Stimulated activated naive CD8-positive, alpha-beta T cell treated with anti-CD3 and anti-CD28 coated beads, Interleukin-15, Interleukin-2, amounts not matched to agents 100 U/mL and 50 U/mL, for 24 hours (primary cell): Measurements from ENCODE around the gene MARVELD1.

Experiments used
- ATAC-seq: fragments of 150-1000 bp; cut with Tn5 transposase; one replicate; pipeline ENCODE4 v1.10.0; 2021
- DNase-seq: peaks from one replicate; pipeline ENCODE4 v3.0.0; 2021

Gene MARVELD1

GRCh38 chr10:97721871-97722780 lies 8.6 kb downstream of the MARVELD1 start:
- DNase-seq (no peak), ATAC-seq (no peak)

GRCh38 chr10:97723001-97723400 lies 9.5 kb downstream of the MARVELD1 start:
- ATAC-seq (no peak), DNase-seq (no peak)

GRCh38 chr10:97724341-97724941 lies 10.9 kb downstream of the MARVELD1 start:
- no peak for ATAC-seq
- no peak for DNase-seq

GRCh38 chr10:97726636-97727178 lies 13.2 kb downstream of the MARVELD1 start:
- no peak for ATAC-seq
- DNase-seq, result no peak

GRCh38 chr10:97729014-97729413 lies 15.5 kb downstream of the MARVELD1 start:
- ATAC-seq, result no peak
- DNase-seq, result no peak

- peak; percentile 62 for ATAC-seq
- peak; percentile 65 for DNase-seq
Measured at GRCh38 chr10:97731346-97732051, 18.0 kb downstream of the MARVELD1 start.

- ATAC-seq (no peak), DNase-seq (no peak)
Measured at GRCh38 chr10:97732052-97732359, 18.5 kb downstream of the MARVELD1 start.

GRCh38 chr10:97733256-97733655 lies 19.7 kb downstream of the MARVELD1 start:
- ATAC-seq (no peak), DNase-seq (no peak)

GRCh38 chr10:97734021-97734420 lies 20.5 kb downstream of the MARVELD1 start:
- DNase-seq, result no peak
- no peak for ATAC-seq

- ATAC-seq (peak; percentile 10), DNase-seq (no peak)
Measured at GRCh38 chr10:97736403-97736901, 22.9 kb downstream of the MARVELD1 start.

GRCh38 chr10:97736902-97737769 lies 23.6 kb downstream of the MARVELD1 start, which contains the start of gene ZFYVE27:
Gene ZFYVE27, plus strand, starts transcription at chr10:97737128. Its CDS starts 1,350 bp downstream, at chr10:97738478.
- peak; percentile 99 for DNase-seq
- peak; percentile 85 for ATAC-seq

- ATAC-seq (peak; percentile 7), DNase-seq (no peak)
Measured at GRCh38 chr10:97737770-97738265, 24.3 kb downstream of the MARVELD1 start.

- no peak for DNase-seq
- no peak for ATAC-seq
Measured at GRCh38 chr10:97738616-97739015, 25.1 kb downstream of the MARVELD1 start.

GRCh38 chr10:97740613-97741012 lies 27.1 kb downstream of the MARVELD1 start:
- DNase-seq (no peak), ATAC-seq (no peak)

GRCh38 chr10:97743169-97743943 lies 29.8 kb downstream of the MARVELD1 start:
- ATAC-seq (no peak), DNase-seq (no peak)

- no peak for ATAC-seq
- DNase-seq, result no peak
Measured at GRCh38 chr10:97744405-97745035, 31.0 kb downstream of the MARVELD1 start.

- no peak for ATAC-seq
- DNase-seq, result no peak
Measured at GRCh38 chr10:97747573-97747972, 34.0 kb downstream of the MARVELD1 start.

- no peak for ATAC-seq
- no peak for DNase-seq
Measured at GRCh38 chr10:97748116-97748515, 34.6 kb downstream of the MARVELD1 start.

- ATAC-seq (no peak), DNase-seq (no peak)
Measured at GRCh38 chr10:97752956-97753355, 39.4 kb downstream of the MARVELD1 start.

- DNase-seq (no peak), ATAC-seq (no peak)
Measured at GRCh38 chr10:97754726-97755125, 41.2 kb downstream of the MARVELD1 start.
